ENCODE data around the gene CPA5. TPM values are rescaled to one million over a fixed set of nuclear protein-coding genes. Genes with fewer than 3 reads are reported as not detected.

The CPA5 gene
- total and polyA plus RNA-seq, 2 experiments from 2014 or later: not detected

DNA sequence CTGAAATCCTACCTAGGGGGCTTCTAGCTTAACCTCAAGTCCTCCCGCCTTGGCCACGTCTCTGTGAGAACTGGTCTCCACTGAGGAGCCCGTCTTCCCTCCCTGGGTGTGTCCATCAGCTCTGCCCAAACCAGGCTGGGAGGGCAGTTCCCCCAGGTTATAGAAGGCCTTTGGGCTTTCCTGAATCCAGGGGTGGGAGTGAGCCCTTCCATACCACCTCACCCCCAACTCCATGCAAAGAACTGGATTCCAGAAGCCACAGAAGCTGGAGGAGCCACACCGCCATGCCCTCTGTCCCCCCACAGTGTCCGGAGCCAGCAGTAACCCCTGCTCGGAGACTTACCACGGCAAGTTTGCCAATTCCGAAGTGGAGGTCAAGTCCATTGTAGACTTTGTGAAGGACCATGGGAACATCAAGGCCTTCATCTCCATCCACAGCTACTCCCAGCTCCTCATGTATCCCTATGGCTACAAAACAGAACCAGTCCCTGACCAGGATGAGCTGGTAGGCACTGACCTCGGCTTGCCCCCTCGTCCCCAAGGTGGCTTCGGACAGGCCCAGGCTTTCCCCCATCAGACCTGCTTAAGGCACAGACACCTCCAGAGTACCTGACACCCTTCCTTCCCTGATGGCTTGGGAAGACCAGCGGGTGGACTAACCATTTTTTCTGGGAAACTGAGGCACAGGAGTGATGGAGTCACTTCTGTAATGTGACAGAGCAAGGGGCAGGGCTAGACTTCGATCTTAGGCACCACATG, 40.4 kb downstream of the CPA5 start:
- Histone ChIP-seq H3K27ac (ENCODE audit: low read depth) (no peak overlapping the region), H3F3A (replicated peaks; ENCODE audit: low read depth) (no peaks in the 10 kb centered on the region), H3K4me3 (no peak overlapping the region), H2AFZ (no peak overlapping the region), H3K4me1 (ENCODE audit: insufficient read depth) (no peaks in the 10 kb centered on the region), H3K4me2 (no peak overlapping the region), H3K9me2 (ENCODE audit: insufficient read depth) (peaks cover 6% of the 10 kb centered on the region; the same call in 1 of the 2 replicates), H4K20me1 (replicated peaks; ENCODE audit: insufficient read depth) (no peaks in the 10 kb centered on the region), H3K27me3 (ENCODE audit: insufficient read depth) (no peaks in the 10 kb centered on the region), H3K36me3 (ENCODE audit: insufficient read depth) (no peaks in the 10 kb centered on the region), H3K79me2 (replicated peaks; ENCODE audit: insufficient read depth) (no peaks in the 10 kb centered on the region)
- Mint-ChIP-seq H3K4me1 (peaks cover 4% of the 10 kb centered on the region; the same call in 2 of the 3 replicates), H3K36me3 (ENCODE audit: low read depth) (peaks cover 3% of the 10 kb centered on the region; the same call in 2 of the 3 replicates), H3K27me3 (ENCODE audit: insufficient read depth, low read depth, poor library complexity) (peaks cover 7% of the 10 kb centered on the region), H3K27ac (no peak overlapping the region), H3K9me3 (peaks cover 4% of the 10 kb centered on the region), H3K4me3 (no peak overlapping the region)
- ATAC-seq (no peak), DNase-seq (ENCODE audit: low spot score) (no peak)
- TF ChIP-seq CREB1 (CRISPR knock-in tag; IDR thresholded peaks at IDR 0.05; ENCODE audit: low read depth) (no peak), EZH2 (IDR thresholded peaks at IDR 0.05; ENCODE audit: low read depth, unreplicated experiment) (no peak), JUNB (IDR thresholded peaks at IDR 0.05; ENCODE audit: unreplicated experiment) (no peak), STAT1 (IDR thresholded peaks at IDR 0.05; ENCODE audit: unreplicated experiment) (no peak), ZNF114 (CRISPR knock-in tag; IDR thresholded peaks at IDR 0.05) (no peak), POLR2AphosphoS5 (IDR thresholded peaks at IDR 0.05; ENCODE audit: low read depth) (no peak), ETS1 (IDR thresholded peaks at IDR 0.05) (no peak), EZH2phosphoT487 (IDR thresholded peaks at IDR 0.05; ENCODE audit: unreplicated experiment) (no peak)
- TF ChIP-seq, protein P1, sequence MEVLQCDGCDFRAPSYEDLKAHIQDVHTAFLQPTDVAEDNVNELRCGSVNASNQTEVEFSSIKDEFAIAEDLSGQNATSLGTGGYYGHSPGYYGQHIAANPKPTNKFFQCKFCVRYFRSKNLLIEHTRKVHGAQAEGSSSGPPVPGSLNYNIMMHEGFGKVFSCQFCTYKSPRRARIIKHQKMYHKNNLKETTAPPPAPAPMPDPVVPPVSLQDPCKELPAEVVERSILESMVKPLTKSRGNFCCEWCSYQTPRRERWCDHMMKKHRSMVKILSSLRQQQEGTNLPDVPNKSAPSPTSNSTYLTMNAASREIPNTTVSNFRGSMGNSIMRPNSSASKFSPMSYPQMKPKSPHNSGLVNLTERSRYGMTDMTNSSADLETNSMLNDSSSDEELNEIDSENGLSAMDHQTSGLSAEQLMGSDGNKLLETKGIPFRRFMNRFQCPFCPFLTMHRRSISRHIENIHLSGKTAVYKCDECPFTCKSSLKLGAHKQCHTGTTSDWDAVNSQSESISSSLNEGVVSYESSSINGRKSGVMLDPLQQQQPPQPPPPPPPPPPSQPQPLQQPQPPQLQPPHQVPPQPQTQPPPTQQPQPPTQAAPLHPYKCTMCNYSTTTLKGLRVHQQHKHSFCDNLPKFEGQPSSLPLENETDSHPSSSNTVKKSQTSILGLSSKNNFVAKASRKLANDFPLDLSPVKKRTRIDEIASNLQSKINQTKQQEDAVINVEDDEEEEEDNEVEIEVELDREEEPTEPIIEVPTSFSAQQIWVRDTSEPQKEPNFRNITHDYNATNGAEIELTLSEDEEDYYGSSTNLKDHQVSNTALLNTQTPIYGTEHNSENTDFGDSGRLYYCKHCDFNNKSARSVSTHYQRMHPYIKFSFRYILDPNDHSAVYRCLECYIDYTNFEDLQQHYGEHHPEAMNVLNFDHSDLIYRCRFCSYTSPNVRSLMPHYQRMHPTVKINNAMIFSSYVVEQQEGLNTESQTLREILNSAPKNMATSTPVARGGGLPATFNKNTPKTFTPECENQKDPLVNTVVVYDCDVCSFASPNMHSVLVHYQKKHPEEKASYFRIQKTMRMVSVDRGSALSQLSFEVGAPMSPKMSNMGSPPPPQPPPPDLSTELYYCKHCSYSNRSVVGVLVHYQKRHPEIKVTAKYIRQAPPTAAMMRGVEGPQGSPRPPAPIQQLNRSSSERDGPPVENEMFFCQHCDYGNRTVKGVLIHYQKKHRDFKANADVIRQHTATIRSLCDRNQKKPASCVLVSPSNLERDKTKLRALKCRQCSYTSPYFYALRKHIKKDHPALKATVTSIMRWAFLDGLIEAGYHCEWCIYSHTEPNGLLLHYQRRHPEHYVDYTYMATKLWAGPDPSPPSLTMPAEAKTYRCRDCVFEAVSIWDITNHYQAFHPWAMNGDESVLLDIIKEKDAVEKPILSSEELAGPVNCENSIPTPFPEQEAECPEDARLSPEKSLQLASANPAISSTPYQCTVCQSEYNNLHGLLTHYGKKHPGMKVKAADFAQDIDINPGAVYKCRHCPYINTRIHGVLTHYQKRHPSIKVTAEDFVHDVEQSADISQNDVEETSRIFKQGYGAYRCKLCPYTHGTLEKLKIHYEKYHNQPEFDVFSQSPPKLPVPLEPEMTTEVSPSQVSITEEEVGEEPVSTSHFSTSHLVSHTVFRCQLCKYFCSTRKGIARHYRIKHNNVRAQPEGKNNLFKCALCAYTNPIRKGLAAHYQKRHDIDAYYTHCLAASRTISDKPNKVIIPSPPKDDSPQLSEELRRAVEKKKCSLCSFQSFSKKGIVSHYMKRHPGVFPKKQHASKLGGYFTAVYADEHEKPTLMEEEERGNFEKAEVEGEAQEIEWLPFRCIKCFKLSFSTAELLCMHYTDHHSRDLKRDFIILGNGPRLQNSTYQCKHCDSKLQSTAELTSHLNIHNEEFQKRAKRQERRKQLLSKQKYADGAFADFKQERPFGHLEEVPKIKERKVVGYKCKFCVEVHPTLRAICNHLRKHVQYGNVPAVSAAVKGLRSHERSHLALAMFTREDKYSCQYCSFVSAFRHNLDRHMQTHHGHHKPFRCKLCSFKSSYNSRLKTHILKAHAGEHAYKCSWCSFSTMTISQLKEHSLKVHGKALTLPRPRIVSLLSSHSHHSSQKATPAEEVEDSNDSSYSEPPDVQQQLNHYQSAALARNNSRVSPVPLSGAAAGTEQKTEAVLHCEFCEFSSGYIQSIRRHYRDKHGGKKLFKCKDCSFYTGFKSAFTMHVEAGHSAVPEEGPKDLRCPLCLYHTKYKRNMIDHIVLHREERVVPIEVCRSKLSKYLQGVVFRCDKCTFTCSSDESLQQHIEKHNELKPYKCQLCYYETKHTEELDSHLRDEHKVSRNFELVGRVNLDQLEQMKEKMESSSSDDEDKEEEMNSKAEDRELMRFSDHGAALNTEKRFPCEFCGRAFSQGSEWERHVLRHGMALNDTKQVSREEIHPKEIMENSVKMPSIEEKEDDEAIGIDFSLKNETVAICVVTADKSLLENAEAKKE (CRISPR knock-in tag; IDR thresholded peaks at IDR 0.05): no peak

Data from GM23338 (cell line).